HTERT RPE-1 (cell line): ENCODE results near the gene UNC5B.

Experiments used
- in situ Hi-C: fragments of 300-500 bp; cut with MboI; formaldehyde crosslinking; loops from 4 replicates; pipeline ENCODE4 v1.14.3; 2020; ENCODE audit warnings: low sequenced_read_pairs

UNC5B gene

GRCh38 chr10:71212318-71213126 is at the start of gene UNC5B:
Gene UNC5B, plus strand, starts transcription at chr10:71212570. Its CDS starts 416 bp downstream, at chr10:71212986.
- in situ Hi-C loops, result no loop called here

GRCh38 chr10:71173466-71173865 is 38.9 kb upstream of the UNC5B start:
- in situ Hi-C loops, result no loop called here

- in situ Hi-C loops, result no loop called here
Observed at GRCh38 chr10:71176661-71177060, 35.7 kb upstream of the UNC5B start.

GRCh38 chr10:71177651-71178199 is 34.6 kb upstream of the UNC5B start:
- in situ Hi-C loops, result no loop called here

GRCh38 chr10:71178880-71179279 is 33.5 kb upstream of the UNC5B start:
- in situ Hi-C loops, result no loop called here

GRCh38 chr10:71179382-71179781 is 33.0 kb upstream of the UNC5B start:
- in situ Hi-C loops, result no loop called here

GRCh38 chr10:71184421-71184820 is 27.9 kb upstream of the UNC5B start:
- in situ Hi-C loops, result no loop called here

- in situ Hi-C loops, result no loop called here
Observed at GRCh38 chr10:71185209-71185608, 27.2 kb upstream of the UNC5B start.

- in situ Hi-C loops, result no loop called here
Observed at GRCh38 chr10:71187197-71187596, 25.2 kb upstream of the UNC5B start.

GRCh38 chr10:71187600-71187999 is 24.8 kb upstream of the UNC5B start:
- in situ Hi-C loops, result no loop called here

GRCh38 chr10:71188201-71188600 is 24.2 kb upstream of the UNC5B start:
- in situ Hi-C loops, result no loop called here

GRCh38 chr10:71191019-71191418 is 21.4 kb upstream of the UNC5B start:
- in situ Hi-C loops, result no loop called here

- in situ Hi-C loops, result no loop called here
Observed at GRCh38 chr10:71191551-71192076, 20.8 kb upstream of the UNC5B start.

GRCh38 chr10:71193516-71193915 is 18.9 kb upstream of the UNC5B start:
- in situ Hi-C loops, result no loop called here

GRCh38 chr10:71197955-71198354 is 14.4 kb upstream of the UNC5B start:
- in situ Hi-C loops, result no loop called here

- in situ Hi-C loops, result no loop called here
Observed at GRCh38 chr10:71201849-71202248, 10.5 kb upstream of the UNC5B start.

- in situ Hi-C loops, result no loop called here
Observed at GRCh38 chr10:71202314-71202713, 10.1 kb upstream of the UNC5B start.

GRCh38 chr10:71203124-71203523 is 9.2 kb upstream of the UNC5B start:
- in situ Hi-C loops, result no loop called here

GRCh38 chr10:71203716-71204115 is 8.7 kb upstream of the UNC5B start:
- in situ Hi-C loops, result no loop called here

- in situ Hi-C loops, result no loop called here
Observed at GRCh38 chr10:71204746-71205145, 7.6 kb upstream of the UNC5B start.

- in situ Hi-C loops, result no loop called here
Observed at GRCh38 chr10:71205468-71205867, 6.9 kb upstream of the UNC5B start.

GRCh38 chr10:71206911-71207310 is 5.5 kb upstream of the UNC5B start:
- in situ Hi-C loops, result no loop called here
